NCI-H1694 (cell line): Measurements from ENCODE around the gene SLC6A11.

Experiments
- DNase-seq: peaks from one replicate; lab custom pipeline; 2025; lab: John Stamatoyannopoulos, UW

The SLC6A11 gene

GRCh38 chr3:10981031-10981430 is 165.0 kb downstream of the SLC6A11 start:
- no peak for DNase-seq

- no peak for DNase-seq
Observed at GRCh38 chr3:10981961-10982360, 165.9 kb downstream of the SLC6A11 start.

- no peak for DNase-seq
Observed at GRCh38 chr3:10982782-10983181, 166.8 kb downstream of the SLC6A11 start.

- DNase-seq, result no peak
Observed at GRCh38 chr3:10983219-10983916, 167.3 kb downstream of the SLC6A11 start.

GRCh38 chr3:10984371-10984896 is 168.4 kb downstream of the SLC6A11 start:
- DNase-seq, result no peak

- no peak for DNase-seq
Observed at GRCh38 chr3:10985181-10985580, 169.2 kb downstream of the SLC6A11 start.

GRCh38 chr3:10986592-10986991 is 170.6 kb downstream of the SLC6A11 start:
- DNase-seq, result no peak

- no peak for DNase-seq
Observed at GRCh38 chr3:10988001-10988665, 172.1 kb downstream of the SLC6A11 start.

- DNase-seq, result no peak
Observed at GRCh38 chr3:10988991-10989484, 173.0 kb downstream of the SLC6A11 start.
